ENCODE measurements around the gene LGR5.

- TF ChIP-seq POLR2A (IDR thresholded peaks at IDR 0.05; ENCODE audit: low read length): no peak
- no peak for TF ChIP-seq GATA1 (IDR thresholded peaks at IDR 0.05; ENCODE audit: low read depth, low read length)
Measured at GRCh38 chr12:71565535-71565934, 125.9 kb downstream of the LGR5 start.

Measured in erythroblast (primary cell).